Stimulated activated CD8-positive, alpha-beta memory T cell treated with anti-CD3 and anti-CD28 coated beads, Interleukin-2, amount 100 ng/mL, for 48 hours (primary cell): ENCODE measurements around the gene POU6F2.

Experiments
- DNase-seq, 2 donors: peaks; one replicate each; pipeline ENCODE4 v3.0.0-alpha.2; 2020; ENCODE audit warnings: low read depth in 2 of 2

Gene POU6F2

GRCh38 chr7:39128287-39128843 lies 150.7 kb downstream of the POU6F2 start:
- DNase-seq = no peak

- no peak for DNase-seq
Measured at GRCh38 chr7:39130274-39130673, 152.6 kb downstream of the POU6F2 start.

- no peak for DNase-seq
Measured at GRCh38 chr7:39130857-39131526, 153.3 kb downstream of the POU6F2 start.

- DNase-seq = no peak
Measured at GRCh38 chr7:39132306-39132705, 154.6 kb downstream of the POU6F2 start.

- no peak for DNase-seq
Measured at GRCh38 chr7:39133088-39133487, 155.4 kb downstream of the POU6F2 start.

- DNase-seq = no peak
Measured at GRCh38 chr7:39137480-39137879, 159.8 kb downstream of the POU6F2 start.

- DNase-seq = no peak
Measured at GRCh38 chr7:39142750-39143149, 165.0 kb downstream of the POU6F2 start.

GRCh38 chr7:39144420-39144819 lies 166.7 kb downstream of the POU6F2 start:
- DNase-seq = no peak

- DNase-seq = no peak
Measured at GRCh38 chr7:39145283-39145682, 167.6 kb downstream of the POU6F2 start.

- no peak for DNase-seq
Measured at GRCh38 chr7:39145935-39146334, 168.2 kb downstream of the POU6F2 start.

GRCh38 chr7:39152701-39153100 lies 175.0 kb downstream of the POU6F2 start:
- DNase-seq = no peak

- DNase-seq = no peak
Measured at GRCh38 chr7:39153113-39153512, 175.4 kb downstream of the POU6F2 start.

GRCh38 chr7:39153647-39154046 lies 175.9 kb downstream of the POU6F2 start:
- DNase-seq = no peak

- no peak for DNase-seq
Measured at GRCh38 chr7:39154815-39155214, 177.1 kb downstream of the POU6F2 start.

- DNase-seq = no peak
Measured at GRCh38 chr7:39158367-39158766, 180.7 kb downstream of the POU6F2 start.

- no peak for DNase-seq
Measured at GRCh38 chr7:39161903-39162302, 184.2 kb downstream of the POU6F2 start.

GRCh38 chr7:39164887-39165286 lies 187.2 kb downstream of the POU6F2 start:
- DNase-seq = no peak

- DNase-seq = no peak
Measured at GRCh38 chr7:39168403-39169098, 190.8 kb downstream of the POU6F2 start.

GRCh38 chr7:39172137-39172536 lies 194.4 kb downstream of the POU6F2 start:
- no peak for DNase-seq

- no peak for DNase-seq
Measured at GRCh38 chr7:39181398-39181797, 203.7 kb downstream of the POU6F2 start.

GRCh38 chr7:39183796-39184195 lies 206.1 kb downstream of the POU6F2 start:
- DNase-seq = no peak

- no peak for DNase-seq
Measured at GRCh38 chr7:39184391-39184790, 206.7 kb downstream of the POU6F2 start.

- DNase-seq = no peak
Measured at GRCh38 chr7:39186131-39186530, 208.4 kb downstream of the POU6F2 start.
